ENCODE results near the gene ARHGAP18.
A peak's percentile ranks its signal among the peaks of the same experiment; 100 is the strongest.

The ARHGAP18 gene

GRCh38 chr6:129663531-129663930 lies 46.4 kb downstream of the ARHGAP18 start:
- Histone ChIP-seq H3K27ac (ENCODE audit: low read length) (no peak overlapping the region), H3K4me1 (ENCODE audit: control insufficient read depth in 1 of 2, insufficient read depth in 2 of 2, low read length in 2 of 2) (peaks cover 6 to 12% of the 10 kb centered on the region in 2 donors)

GRCh38 chr6:129662980-129663431 lies 47.0 kb downstream of the ARHGAP18 start:
- peaks cover 6 to 12% of the 10 kb centered on the region in 2 donors for H3K4me1 ChIP-seq (ENCODE audit: control insufficient read depth in 1 of 2, insufficient read depth in 2 of 2, low read length in 2 of 2)
- no peak overlapping the region for H3K27ac ChIP-seq (ENCODE audit: low read length)
- H3K27me3 ChIP-seq (ENCODE audit: low read depth, low read length): no peaks in the 10 kb centered on the region
- no peaks in the 10 kb centered on the region for H3K9me3 ChIP-seq (ENCODE audit: control insufficient read depth in 1 of 2, low read length in 2 of 2)
- no peaks in the 10 kb centered on the region for H3K36me3 ChIP-seq (ENCODE audit: control insufficient read depth in 1 of 2, insufficient read depth in 2 of 2, low read length in 2 of 2)
- no peak overlapping the region for H3K4me3 ChIP-seq (ENCODE audit: low read depth in 1 of 2, low read length in 2 of 2)

More at GRCh38 chr6:129663531-129663930, 46.4 kb downstream of the ARHGAP18 start:
- H3K4me3 ChIP-seq (ENCODE audit: low read depth in 1 of 2, low read length in 2 of 2): no peak overlapping the region
- H3K9me3 ChIP-seq (ENCODE audit: control insufficient read depth in 1 of 2, low read length in 2 of 2): no peaks in the 10 kb centered on the region
- no peaks in the 10 kb centered on the region for H3K27me3 ChIP-seq (ENCODE audit: low read depth, low read length)
- no peaks in the 10 kb centered on the region for H3K36me3 ChIP-seq (ENCODE audit: control insufficient read depth in 1 of 2, insufficient read depth in 2 of 2, low read length in 2 of 2)

- Histone ChIP-seq H3K4me3 (ENCODE audit: low read depth in 1 of 2, low read length in 2 of 2) (no peak overlapping the region), H3K4me1 (ENCODE audit: control insufficient read depth in 1 of 2, insufficient read depth in 2 of 2, low read length in 2 of 2) (peaks cover 6 to 12% of the 10 kb centered on the region in 2 donors), H3K36me3 (ENCODE audit: control insufficient read depth in 1 of 2, insufficient read depth in 2 of 2, low read length in 2 of 2) (no peaks in the 10 kb centered on the region), H3K27me3 (ENCODE audit: low read depth, low read length) (no peaks in the 10 kb centered on the region), H3K9me3 (ENCODE audit: control insufficient read depth in 1 of 2, low read length in 2 of 2) (no peaks in the 10 kb centered on the region), H3K27ac (ENCODE audit: low read length) (no peak overlapping the region)
These were observed 47.6 kb downstream of the ARHGAP18 start for GRCh38 chr6:129662406-129662766.

GRCh38 chr6:129661536-129662405 lies 48.2 kb downstream of the ARHGAP18 start:
- Histone ChIP-seq H3K9me3 (ENCODE audit: control insufficient read depth in 1 of 2, low read length in 2 of 2) (no peaks in the 10 kb centered on the region), H3K27me3 (ENCODE audit: low read depth, low read length) (no peaks in the 10 kb centered on the region), H3K4me3 (ENCODE audit: low read depth in 1 of 2, low read length in 2 of 2) (no peak overlapping the region), H3K4me1 (ENCODE audit: control insufficient read depth in 1 of 2, insufficient read depth in 2 of 2, low read length in 2 of 2) (peaks cover 6 to 12% of the 10 kb centered on the region in 2 donors), H3K36me3 (ENCODE audit: control insufficient read depth in 1 of 2, insufficient read depth in 2 of 2, low read length in 2 of 2) (no peaks in the 10 kb centered on the region), H3K27ac (ENCODE audit: low read length) (no peak overlapping the region)

- H3K27ac ChIP-seq (ENCODE audit: low read length): peak overlapping the region; percentile 15
- H3K27me3 ChIP-seq (ENCODE audit: low read depth, low read length): no peaks in the 10 kb centered on the region
- no peaks in the 10 kb centered on the region for H3K9me3 ChIP-seq (ENCODE audit: control insufficient read depth in 1 of 2, low read length in 2 of 2)
- peaks cover 6 to 12% of the 10 kb centered on the region in 2 donors for H3K4me1 ChIP-seq (ENCODE audit: control insufficient read depth in 1 of 2, insufficient read depth in 2 of 2, low read length in 2 of 2)
- H3K36me3 ChIP-seq (ENCODE audit: control insufficient read depth in 1 of 2, insufficient read depth in 2 of 2, low read length in 2 of 2): no peaks in the 10 kb centered on the region
- H3K4me3 ChIP-seq (ENCODE audit: low read depth in 1 of 2, low read length in 2 of 2): no peak overlapping the region
These were observed 49.7 kb downstream of the ARHGAP18 start for GRCh38 chr6:129660346-129660676.

GRCh38 chr6:129659590-129660345 lies 50.2 kb downstream of the ARHGAP18 start:
- Histone ChIP-seq H3K27me3 (ENCODE audit: low read depth, low read length) (no peaks in the 10 kb centered on the region), H3K9me3 (ENCODE audit: control insufficient read depth in 1 of 2, low read length in 2 of 2) (no peaks in the 10 kb centered on the region), H3K27ac (ENCODE audit: low read length) (peak overlapping the region; percentile 15), H3K4me1 (ENCODE audit: control insufficient read depth in 1 of 2, insufficient read depth in 2 of 2, low read length in 2 of 2) (peaks cover 6 to 12% of the 10 kb centered on the region in 2 donors), H3K36me3 (ENCODE audit: control insufficient read depth in 1 of 2, insufficient read depth in 2 of 2, low read length in 2 of 2) (no peaks in the 10 kb centered on the region), H3K4me3 (ENCODE audit: low read depth in 1 of 2, low read length in 2 of 2) (no peak overlapping the region)

- H3K36me3 ChIP-seq (ENCODE audit: control insufficient read depth in 1 of 2, insufficient read depth in 2 of 2, low read length in 2 of 2): no peaks in the 10 kb centered on the region
- H3K4me1 ChIP-seq (ENCODE audit: control insufficient read depth in 1 of 2, insufficient read depth in 2 of 2, low read length in 2 of 2): peaks cover 6 to 12% of the 10 kb centered on the region in 2 donors
- H3K27ac ChIP-seq (ENCODE audit: low read length): no peak overlapping the region
- H3K4me3 ChIP-seq (ENCODE audit: low read depth in 1 of 2, low read length in 2 of 2): no peak overlapping the region
- no peaks in the 10 kb centered on the region for H3K9me3 ChIP-seq (ENCODE audit: control insufficient read depth in 1 of 2, low read length in 2 of 2)
- no peaks in the 10 kb centered on the region for H3K27me3 ChIP-seq (ENCODE audit: low read depth, low read length)
These were observed 50.8 kb downstream of the ARHGAP18 start for GRCh38 chr6:129659167-129659566.

GRCh38 chr6:129657483-129657882 lies 52.5 kb downstream of the ARHGAP18 start:
- H3K27me3 ChIP-seq (ENCODE audit: low read depth, low read length): no peaks in the 10 kb centered on the region
- no peaks in the 10 kb centered on the region for H3K36me3 ChIP-seq (ENCODE audit: control insufficient read depth in 1 of 2, insufficient read depth in 2 of 2, low read length in 2 of 2)
- H3K4me1 ChIP-seq (ENCODE audit: control insufficient read depth in 1 of 2, insufficient read depth in 2 of 2, low read length in 2 of 2): peaks cover 5 to 10% of the 10 kb centered on the region in 2 donors
- H3K9me3 ChIP-seq (ENCODE audit: control insufficient read depth in 1 of 2, low read length in 2 of 2): no peaks in the 10 kb centered on the region
- no peak overlapping the region for H3K27ac ChIP-seq (ENCODE audit: low read length)
- H3K4me3 ChIP-seq (ENCODE audit: low read depth in 1 of 2, low read length in 2 of 2): no peak overlapping the region

GRCh38 chr6:129655334-129655733 lies 54.6 kb downstream of the ARHGAP18 start:
- no peaks in the 10 kb centered on the region for H3K36me3 ChIP-seq (ENCODE audit: control insufficient read depth in 1 of 2, insufficient read depth in 2 of 2, low read length in 2 of 2)
- no peak overlapping the region for H3K27ac ChIP-seq (ENCODE audit: low read length)
- H3K4me3 ChIP-seq (ENCODE audit: low read depth in 1 of 2, low read length in 2 of 2): no peak overlapping the region
- no peaks in the 10 kb centered on the region for H3K27me3 ChIP-seq (ENCODE audit: low read depth, low read length)
- H3K9me3 ChIP-seq (ENCODE audit: control insufficient read depth in 1 of 2, low read length in 2 of 2): no peaks in the 10 kb centered on the region
- H3K4me1 ChIP-seq (ENCODE audit: control insufficient read depth in 1 of 2, insufficient read depth in 2 of 2, low read length in 2 of 2): no peaks in the 10 kb centered on the region

- H3K27ac ChIP-seq (ENCODE audit: low read length): no peak overlapping the region
- H3K9me3 ChIP-seq (ENCODE audit: control insufficient read depth in 1 of 2, low read length in 2 of 2): no peaks in the 10 kb centered on the region
- no peaks in the 10 kb centered on the region for H3K27me3 ChIP-seq (ENCODE audit: low read depth, low read length)
- no peaks in the 10 kb centered on the region for H3K4me1 ChIP-seq (ENCODE audit: control insufficient read depth in 1 of 2, insufficient read depth in 2 of 2, low read length in 2 of 2)
- no peak overlapping the region for H3K4me3 ChIP-seq (ENCODE audit: low read depth in 1 of 2, low read length in 2 of 2)
- H3K36me3 ChIP-seq (ENCODE audit: control insufficient read depth in 1 of 2, insufficient read depth in 2 of 2, low read length in 2 of 2): no peaks in the 10 kb centered on the region
These were observed 56.2 kb downstream of the ARHGAP18 start for GRCh38 chr6:129653746-129654145.

GRCh38 chr6:129653229-129653628 lies 56.7 kb downstream of the ARHGAP18 start:
- Histone ChIP-seq H3K4me3 (ENCODE audit: low read depth in 1 of 2, low read length in 2 of 2) (no peak overlapping the region), H3K36me3 (ENCODE audit: control insufficient read depth in 1 of 2, insufficient read depth in 2 of 2, low read length in 2 of 2) (no peaks in the 10 kb centered on the region), H3K27me3 (ENCODE audit: low read depth, low read length) (no peaks in the 10 kb centered on the region), H3K4me1 (ENCODE audit: control insufficient read depth in 1 of 2, insufficient read depth in 2 of 2, low read length in 2 of 2) (no peaks in the 10 kb centered on the region), H3K9me3 (ENCODE audit: control insufficient read depth in 1 of 2, low read length in 2 of 2) (no peaks in the 10 kb centered on the region), H3K27ac (ENCODE audit: low read length) (no peak overlapping the region)

Data from muscle layer of duodenum (tissue), 2 donors.